Endodermal cell (in vitro differentiated cells): ENCODE data around the gene NFIC. TPM values are rescaled to one million over a fixed set of nuclear protein-coding genes. Genes with fewer than 3 reads are reported as not detected.

Experiments used
- DNase-seq: peaks from one replicate; pipeline ENCODE4 v3.0.0-alpha.2; 2017
- H3K27ac ChIP-seq: 2 replicates; pipeline ENCODE4 v1.5.1; 2013; ENCODE audit warnings: mild to moderate bottlenecking, low read depth, low read length, moderate library complexity
- H3K27me3 ChIP-seq: 2 replicates; pipeline ENCODE4 v1.6.1; 2013; ENCODE audit warnings: mild to moderate bottlenecking, low read length, moderate library complexity; ENCODE audit not compliant: insufficient read depth, control insufficient read depth, poor library complexity, severe bottlenecking
- H3K36me3 ChIP-seq: 2 replicates; pipeline ENCODE4 v1.7.0; 2013; ENCODE audit warnings: mild to moderate bottlenecking, low read length, moderate library complexity; ENCODE audit not compliant: control insufficient read depth, insufficient read depth
- H3K4me1 ChIP-seq: one replicate; pipeline ENCODE4 v1.7.0; 2013; ENCODE audit warnings: low read length; ENCODE audit not compliant: control insufficient read depth, insufficient read depth
- H3K4me3 ChIP-seq: 2 replicates; pipeline ENCODE4 v1.5.1; 2013; ENCODE audit warnings: mild to moderate bottlenecking, low read length, moderate library complexity
- H3K9ac ChIP-seq: 2 replicates; pipeline ENCODE4 v1.6.1; 2013; ENCODE audit warnings: mild to moderate bottlenecking, low read length, moderate library complexity; ENCODE audit not compliant: poor library complexity, severe bottlenecking; ENCODE audit errors: extremely low read depth
- H3K9me3 ChIP-seq: 2 replicates; pipeline ENCODE4 v1.6.1; 2013; ENCODE audit warnings: mild to moderate bottlenecking, low read length, moderate library complexity; ENCODE audit not compliant: control insufficient read depth
- H3K27ac Mint-ChIP-seq: 2 replicates; pipeline ENCODE4 v1.8.0; 2020; ENCODE audit warnings: mixed read lengths
- H3K27me3 Mint-ChIP-seq: 2 replicates; pipeline ENCODE4 v1.8.0; 2021; ENCODE audit warnings: mild to moderate bottlenecking, mixed read lengths; ENCODE audit not compliant: insufficient read depth
- H3K36me3 Mint-ChIP-seq: 2 replicates; pipeline ENCODE4 v1.8.0; 2020; ENCODE audit warnings: low read depth, mixed read lengths
- H3K4me1 Mint-ChIP-seq: 2 replicates; pipeline ENCODE4 v1.8.0; 2020; ENCODE audit warnings: mixed read lengths
- H3K4me3 Mint-ChIP-seq: 2 replicates; pipeline ENCODE4 v1.8.0; 2020; ENCODE audit warnings: mild to moderate bottlenecking, moderate library complexity, mixed read lengths
- H3K9me3 Mint-ChIP-seq: 2 replicates; pipeline ENCODE4 v1.8.0; 2020; ENCODE audit warnings: mild to moderate bottlenecking, mixed read lengths
- WGBS, 2 experiments: methylation state at CpG; one replicate each; pipeline versions ENCODE4 v1.1.5 to v1.1.7; 2013; ENCODE audit warnings: missing lambda C conversion rate in 2 of 2, mixed read lengths in 1 of 2; ENCODE audit not compliant: insufficient coverage in 1 of 2, insufficient read length in 1 of 2; 5-methylcytosine and 5-hydroxymethylcytosine counted together
- total RNA-seq, 2 donors: library from RNA; stranded (reverse); fragmentation: NEBNext Ultra II Directional in 1 of 2; extraction: Animal tissue kit (Norgen Biotek cat#: 25700) in 1 of 2; gene quantifications; 2 replicates in 1 of 2; 3 replicates in 1 of 2; pipeline ENCODE4 v1.2.1, GENCODE V29; 2021
- TF ChIP-seq, protein P1 (sequence below): fragments of 200-600 bp; sonication (generic); conservative IDR thresholded peaks from 2 replicates; pipeline ENCODE4 v1.5.0; 2021; ENCODE audit warnings: antibody characterized with exemption, mild to moderate bottlenecking

Gene NFIC
- total RNA-seq, 2 donors from 2014 or later: 5.2 to 6.6 TPM

- peaks cover 84% of the 10 kb centered on the region for H3K27me3 Mint-ChIP-seq
- no peak overlapping the region for H3K4me3 Mint-ChIP-seq
- peaks cover 88% of the 10 kb centered on the region for H3K27me3 ChIP-seq
- 26 to 40% methylated on average over 1 to 7 of the region's 9 CpGs for WGBS, 2 experiments
- no peak overlapping the region for H3K9ac ChIP-seq
- DNase-seq: no peak
- no peaks in the 10 kb centered on the region for H3K4me1 ChIP-seq
- H3K4me1 Mint-ChIP-seq: peaks cover 8% of the 10 kb centered on the region
- H3K9me3 ChIP-seq: no peaks in the 10 kb centered on the region
- H3K9me3 Mint-ChIP-seq: no peaks in the 10 kb centered on the region
- no peaks in the 10 kb centered on the region for H3K36me3 ChIP-seq
- no peak overlapping the region for H3K27ac Mint-ChIP-seq
- no peak overlapping the region for H3K4me3 ChIP-seq
- no peak overlapping the region for H3K27ac ChIP-seq
- TF ChIP-seq, protein P1, sequence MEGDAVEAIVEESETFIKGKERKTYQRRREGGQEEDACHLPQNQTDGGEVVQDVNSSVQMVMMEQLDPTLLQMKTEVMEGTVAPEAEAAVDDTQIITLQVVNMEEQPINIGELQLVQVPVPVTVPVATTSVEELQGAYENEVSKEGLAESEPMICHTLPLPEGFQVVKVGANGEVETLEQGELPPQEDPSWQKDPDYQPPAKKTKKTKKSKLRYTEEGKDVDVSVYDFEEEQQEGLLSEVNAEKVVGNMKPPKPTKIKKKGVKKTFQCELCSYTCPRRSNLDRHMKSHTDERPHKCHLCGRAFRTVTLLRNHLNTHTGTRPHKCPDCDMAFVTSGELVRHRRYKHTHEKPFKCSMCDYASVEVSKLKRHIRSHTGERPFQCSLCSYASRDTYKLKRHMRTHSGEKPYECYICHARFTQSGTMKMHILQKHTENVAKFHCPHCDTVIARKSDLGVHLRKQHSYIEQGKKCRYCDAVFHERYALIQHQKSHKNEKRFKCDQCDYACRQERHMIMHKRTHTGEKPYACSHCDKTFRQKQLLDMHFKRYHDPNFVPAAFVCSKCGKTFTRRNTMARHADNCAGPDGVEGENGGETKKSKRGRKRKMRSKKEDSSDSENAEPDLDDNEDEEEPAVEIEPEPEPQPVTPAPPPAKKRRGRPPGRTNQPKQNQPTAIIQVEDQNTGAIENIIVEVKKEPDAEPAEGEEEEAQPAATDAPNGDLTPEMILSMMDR: no peak
- no peaks in the 10 kb centered on the region for H3K36me3 Mint-ChIP-seq
Measured at GRCh38 chr19:3362217-3362906, 4.0 kb upstream of the NFIC start.

GRCh38 chr19:3363841-3364500, 2.4 kb upstream of the NFIC start:
- WGBS, 2 experiments: 21 to 25% methylated on average over 10 to 16 of the region's 16 CpGs

DNA sequence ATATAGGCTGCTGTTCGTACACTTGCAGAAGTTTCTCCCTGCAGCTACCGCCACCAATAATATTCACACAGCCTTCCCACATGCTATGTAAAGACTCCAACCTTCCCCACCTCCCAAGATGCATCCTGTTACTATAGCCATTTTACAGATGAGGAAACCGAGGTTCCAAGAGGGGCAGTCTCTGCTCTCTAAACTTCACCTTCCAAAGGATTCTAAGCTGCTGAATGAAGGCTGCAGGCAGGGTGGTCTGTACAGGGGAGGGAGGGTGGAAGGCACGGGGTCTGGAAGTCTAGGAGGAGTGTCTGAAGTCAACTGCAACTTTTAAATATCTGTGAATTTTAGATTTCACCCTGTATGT, 1.9 kb upstream of the NFIC start:
- Histone ChIP-seq H3K9me3 (no peaks in the 10 kb centered on the region), H3K27ac (no peak overlapping the region), H3K4me1 (no peaks in the 10 kb centered on the region), H3K27me3 (peaks cover 92% of the 10 kb centered on the region), H3K4me3 (no peak overlapping the region), H3K36me3 (no peaks in the 10 kb centered on the region), H3K9ac (no peak overlapping the region)
- TF ChIP-seq, protein P1: no peak
- Mint-ChIP-seq H3K9me3 (no peaks in the 10 kb centered on the region), H3K4me1 (no peaks in the 10 kb centered on the region), H3K27ac (no peak overlapping the region), H3K4me3 (no peak overlapping the region), H3K27me3 (peaks cover 89% of the 10 kb centered on the region), H3K36me3 (no peaks in the 10 kb centered on the region)
- WGBS, 2 experiments: 10 to 14% methylated on average over 2 to 4 of the region's 4 CpGs
- DNase-seq: no peak

More at GRCh38 chr19:3363841-3364500, 2.4 kb upstream of the NFIC start:
- DNase-seq: peak; percentile 41
- Histone ChIP-seq H3K27me3 (peaks cover 88% of the 10 kb centered on the region), H3K4me1 (no peaks in the 10 kb centered on the region), H3K4me3 (no peak overlapping the region), H3K36me3 (no peaks in the 10 kb centered on the region), H3K27ac (no peak overlapping the region), H3K9ac (no peak overlapping the region), H3K9me3 (no peaks in the 10 kb centered on the region)
- H3K27me3 Mint-ChIP-seq: peaks cover 86% of the 10 kb centered on the region
- TF ChIP-seq, protein P1: no peak
- H3K9me3 Mint-ChIP-seq: no peaks in the 10 kb centered on the region
- no peak overlapping the region for H3K4me3 Mint-ChIP-seq
- no peak overlapping the region for H3K27ac Mint-ChIP-seq
- H3K4me1 Mint-ChIP-seq: peaks cover under 1% of the 10 kb centered on the region
- no peaks in the 10 kb centered on the region for H3K36me3 Mint-ChIP-seq
